Activated naive CD4-positive, alpha-beta T cell treated with anti-CD3 and anti-CD28 coated beads for 36 hours (primary cell): ENCODE results near the gene SERINC1. TPM values are rescaled to one million over a fixed set of nuclear protein-coding genes. Genes with fewer than 3 reads are reported as not detected.
"Not testable (repeated sequence)": the region's sequence is repeated elsewhere in the genome, so short reads cannot be mapped to it uniquely, and the experiment has no call there.

Experiments
- CTCF ChIA-PET: fragments of 350-600 bp; sonication (Branson Sonifier 250); formaldehyde crosslinking; loops from one replicate; lab custom pipeline; 2021; ENCODE audit warnings: antibody characterized with exemption; lab: Charles Lee
- DNase-seq: peaks from one replicate; pipeline ENCODE4 v3.0.0-alpha.2; 2020
- H3K27ac Mint-ChIP-seq: one replicate; pipeline ENCODE4 v1.8.0; 2021; ENCODE audit warnings: mild to moderate bottlenecking, mixed read lengths
- H3K27me3 Mint-ChIP-seq: one replicate; pipeline ENCODE4 v1.8.0; 2021; ENCODE audit warnings: low read depth, mixed read lengths
- H3K36me3 Mint-ChIP-seq: one replicate; pipeline ENCODE4 v1.8.0; 2021; ENCODE audit warnings: low read depth, mixed read lengths
- H3K4me1 Mint-ChIP-seq: one replicate; pipeline ENCODE4 v1.8.0; 2021; ENCODE audit warnings: low read depth, mixed read lengths
- H3K4me3 Mint-ChIP-seq: one replicate; pipeline ENCODE4 v1.8.0; 2021; ENCODE audit warnings: mild to moderate bottlenecking, moderate library complexity, mixed read lengths
- H3K9me3 Mint-ChIP-seq: one replicate; pipeline ENCODE4 v1.8.0; 2021; ENCODE audit warnings: mixed read lengths
- intact Hi-C: fragments of 100-400 bp; cut with micrococcal nuclease; formaldehyde crosslinking; loops from one replicate; pipeline ENCODE4 v1.15.1; 2023
- total RNA-seq, 2 experiments: library from RNA; stranded (reverse); gene quantifications; one replicate each; pipeline ENCODE4 v1.2.3, GENCODE V29; 2021

The SERINC1 gene
- 10 to 100 TPM; 50.1 to 50.4 TPM for total RNA-seq

- H3K36me3 Mint-ChIP-seq, result peaks cover 13% of the 10 kb centered on the region
Observed at GRCh38 chr6:122471107-122472021, at the start of gene SERINC1. Gene SERINC1 (minus strand): TSS chr6:122471807. CDS start chr6:122471737, 70 bp downstream.

GRCh38 chr6:122511193-122511924 is 39.8 kb upstream of the SERINC1 start:
- H3K4me1 Mint-ChIP-seq, result no peaks in the 10 kb centered on the region
- peaks cover 4% of the 10 kb centered on the region for H3K9me3 Mint-ChIP-seq
- intact Hi-C loops, result no loop called here
- peaks cover 2% of the 10 kb centered on the region for H3K27me3 Mint-ChIP-seq
- CTCF ChIA-PET, result no interaction called here
- no peak for DNase-seq
- H3K4me3 Mint-ChIP-seq, result no peak overlapping the region
- no peak overlapping the region for H3K27ac Mint-ChIP-seq
- H3K36me3 Mint-ChIP-seq, result peaks cover 5% of the 10 kb centered on the region

More at GRCh38 chr6:122471107-122472021, at the start of gene SERINC1:
- Mint-ChIP-seq H3K4me1 (peaks cover 37% of the 10 kb centered on the region), H3K4me3 (peak within 1 kb of the TSS; percentile 97), H3K9me3 (no peaks in the 10 kb centered on the region), H3K27ac (peak within 1 kb of the TSS; percentile 100), H3K27me3 (no peaks in the 10 kb centered on the region)
- CTCF ChIA-PET, result interaction anchor here (0.6 to 1.2 kb wide), 4 partner anchors 25 to 368 kb away, joined by 3 read pairs; no protein-coding TSS in a partner anchor
- peak; percentile 95 for DNase-seq
- intact Hi-C loops, result loop anchor here (1.0 to 5.0 kb wide), 8 partner anchors 63 to 1137 kb away; partner anchors contain the start of genes HSF2, PKIB and TBC1D32

GRCh38 chr6:122505170-122505569 is 33.6 kb upstream of the SERINC1 start:
- H3K9me3 Mint-ChIP-seq, result peaks cover 39% of the 10 kb centered on the region
- H3K4me3 Mint-ChIP-seq, intact Hi-C loops, H3K27ac Mint-ChIP-seq, H3K4me1 Mint-ChIP-seq, DNase-seq, H3K27me3 Mint-ChIP-seq: not testable (repeated sequence)
- peaks cover 12% of the 10 kb centered on the region for H3K36me3 Mint-ChIP-seq
- CTCF ChIA-PET, result interaction anchor here (1.0 kb wide), 1 partner anchor 14 kb away, joined by 4 read pairs; no protein-coding TSS in a partner anchor

- CTCF ChIA-PET, result interaction anchor here (1.3 kb wide), 1 partner anchor 10 kb away, joined by 6 read pairs; no protein-coding TSS in a partner anchor
- Mint-ChIP-seq H3K4me3 (no peak overlapping the region), H3K27me3 (peaks cover 3% of the 10 kb centered on the region), H3K36me3 (peaks cover 12% of the 10 kb centered on the region), H3K4me1 (no peaks in the 10 kb centered on the region), H3K27ac (no peak overlapping the region), H3K9me3 (peaks cover 45% of the 10 kb centered on the region)
- intact Hi-C loops, result no loop called here
- no peak for DNase-seq
Observed at GRCh38 chr6:122501475-122501874, 29.9 kb upstream of the SERINC1 start.

GRCh38 chr6:122495612-122496011 is 24.0 kb upstream of the SERINC1 start:
- Mint-ChIP-seq H3K27ac (no peak overlapping the region), H3K4me3 (no peak overlapping the region), H3K4me1 (peaks cover 10% of the 10 kb centered on the region), H3K36me3 (peaks cover 4% of the 10 kb centered on the region), H3K27me3 (peaks cover 3% of the 10 kb centered on the region), H3K9me3 (peaks cover 14% of the 10 kb centered on the region)
- CTCF ChIA-PET, result interaction anchor here (1.0 to 1.2 kb wide), 2 partner anchors 35 to 37 kb away, joined by 3 read pairs; no protein-coding TSS in a partner anchor
- intact Hi-C loops, result no loop called here
- DNase-seq, result peak; percentile 15

- no peak overlapping the region for H3K4me3 Mint-ChIP-seq
- H3K27ac Mint-ChIP-seq, result no peak overlapping the region
- intact Hi-C loops, result loop anchor here (5.0 kb wide), 1 partner anchor 823 kb away; no protein-coding TSS in a partner anchor
- CTCF ChIA-PET, result interaction anchor here (1.0 kb wide), 1 partner anchor 36 kb away, joined by 3 read pairs; no protein-coding TSS in a partner anchor
- no peak for DNase-seq
- H3K27me3 Mint-ChIP-seq, result peaks cover 3% of the 10 kb centered on the region
- peaks cover 12% of the 10 kb centered on the region for H3K9me3 Mint-ChIP-seq
- H3K36me3 Mint-ChIP-seq, result peaks cover 4% of the 10 kb centered on the region
- H3K4me1 Mint-ChIP-seq, result peaks cover 10% of the 10 kb centered on the region
Observed at GRCh38 chr6:122494665-122495272, 23.2 kb upstream of the SERINC1 start.

- DNase-seq, result peak; percentile 87
- intact Hi-C loops, result loop anchor here (1.0 to 5.0 kb wide), 5 partner anchors 38 to 825 kb away; no protein-coding TSS in a partner anchor
- Mint-ChIP-seq H3K4me3 (no peak overlapping the region), H3K27me3 (no peaks in the 10 kb centered on the region), H3K4me1 (peaks cover 10% of the 10 kb centered on the region), H3K36me3 (peaks cover under 1% of the 10 kb centered on the region), H3K27ac (no peak overlapping the region), H3K9me3 (peaks cover 2% of the 10 kb centered on the region)
- CTCF ChIA-PET, result interaction anchor here (0.7 to 5.4 kb wide), 29 partner anchors 10 to 348 kb away, joined by 3 to 123 read pairs (median 4); no protein-coding TSS in a partner anchor
Observed at GRCh38 chr6:122491919-122492555, 20.4 kb upstream of the SERINC1 start.

GRCh38 chr6:122490607-122491006 is 19.0 kb upstream of the SERINC1 start:
- Mint-ChIP-seq H3K36me3 (no peaks in the 10 kb centered on the region), H3K4me3 (no peak overlapping the region), H3K4me1 (peaks cover 10% of the 10 kb centered on the region), H3K27ac (no peak overlapping the region), H3K9me3 (no peaks in the 10 kb centered on the region), H3K27me3 (no peaks in the 10 kb centered on the region)
- DNase-seq, result no peak
- intact Hi-C loops, result loop anchor here (5.0 kb wide), 1 partner anchor 827 kb away; no protein-coding TSS in a partner anchor
- CTCF ChIA-PET, result interaction anchor here (0.6 to 5.4 kb wide), 9 partner anchors 12 to 114 kb away, joined by 3 to 123 read pairs (median 10); no protein-coding TSS in a partner anchor

GRCh38 chr6:122484760-122485159 is 13.2 kb upstream of the SERINC1 start:
- Mint-ChIP-seq H3K4me1 (peaks cover 5% of the 10 kb centered on the region), H3K4me3 (no peak overlapping the region), H3K9me3 (no peaks in the 10 kb centered on the region), H3K27me3 (no peaks in the 10 kb centered on the region), H3K27ac (no peak overlapping the region), H3K36me3 (no peaks in the 10 kb centered on the region)
- CTCF ChIA-PET, result interaction anchor here (1.0 to 1.7 kb wide), 3 partner anchors 8 to 255 kb away, joined by 3 read pairs; no protein-coding TSS in a partner anchor
- intact Hi-C loops, result loop anchor here (1.0 kb wide), 1 partner anchor 103 kb away; no protein-coding TSS in a partner anchor
- DNase-seq, result no peak

GRCh38 chr6:122482750-122483080 is 11.1 kb upstream of the SERINC1 start:
- CTCF ChIA-PET, result interaction anchor here (0.9 to 1.9 kb wide), 2 partner anchors 9 to 91 kb away, joined by 3 to 14 read pairs; no protein-coding TSS in a partner anchor

GRCh38 chr6:122476131-122476530 is 4.5 kb upstream of the SERINC1 start:
- CTCF ChIA-PET, result no interaction called here
- H3K27me3 Mint-ChIP-seq, result no peaks in the 10 kb centered on the region
- intact Hi-C loops, result loop anchor here (1.0 to 5.0 kb wide), 3 partner anchors 54 to 363 kb away; no protein-coding TSS in a partner anchor
- no peak for DNase-seq
- peaks cover 2% of the 10 kb centered on the region for H3K36me3 Mint-ChIP-seq
- H3K4me1 Mint-ChIP-seq, result peaks cover 3% of the 10 kb centered on the region
- H3K4me3 Mint-ChIP-seq, result no peak overlapping the region
- no peaks in the 10 kb centered on the region for H3K9me3 Mint-ChIP-seq
- H3K27ac Mint-ChIP-seq, result no peak overlapping the region

More at GRCh38 chr6:122482750-122483080, 11.1 kb upstream of the SERINC1 start:
- intact Hi-C loops, result no loop called here
- peaks cover 5% of the 10 kb centered on the region for H3K4me1 Mint-ChIP-seq
- no peaks in the 10 kb centered on the region for H3K9me3 Mint-ChIP-seq
- no peaks in the 10 kb centered on the region for H3K27me3 Mint-ChIP-seq
- H3K36me3 Mint-ChIP-seq, result no peaks in the 10 kb centered on the region
- no peak overlapping the region for H3K27ac Mint-ChIP-seq
- no peak for DNase-seq
- no peak overlapping the region for H3K4me3 Mint-ChIP-seq
